Keratinocyte (primary cell): ENCODE measurements around the gene ATP6V0D1. TPM values are rescaled to one million over a fixed set of nuclear protein-coding genes. Genes with fewer than 3 reads are reported as not detected.

ENCODE experiments used
- DNase-seq: peaks from one replicate; pipeline ENCODE4 v3.0.0-alpha.2; 2011; ENCODE audit warnings: low read depth, missing footprints, low spot score
- FAIRE-seq: peaks from 2 replicates; lab custom pipeline; 2011; peaks lifted over from hg19 to GRCh38; lab: Jason Lieb, UNC
- H2AFZ ChIP-seq: 2 replicates; pipeline ENCODE4 v1.6.0; 2012; ENCODE audit warnings: low read length, control low read depth, inconsistent platforms; ENCODE audit not compliant: control insufficient read depth
- H3K27ac ChIP-seq: 2 replicates; pipeline ENCODE4 v1.5.1; 2011; ENCODE audit warnings: low read length; ENCODE audit not compliant: control insufficient read depth, insufficient read depth
- H3K27me3 ChIP-seq: 3 replicates; pipeline ENCODE4 v1.6.0; 2011; ENCODE audit warnings: low read length; ENCODE audit not compliant: control insufficient read depth, insufficient read depth; ENCODE audit errors: extremely low read depth
- H3K36me3 ChIP-seq, 2 experiments: 2 replicates in 1 of 2; 3 replicates in 1 of 2; pipeline ENCODE4 v1.5.1; 2011; ENCODE audit warnings: low read length in 2 of 2, mild to moderate bottlenecking in 1 of 2; ENCODE audit not compliant: control insufficient read depth in 2 of 2, insufficient read depth in 2 of 2; ENCODE audit errors: extremely low read depth in 1 of 2
- H3K4me1 ChIP-seq: 3 replicates; pipeline ENCODE4 v1.5.1; 2011; ENCODE audit warnings: low read length; ENCODE audit not compliant: control insufficient read depth, insufficient read depth; ENCODE audit errors: extremely low read depth
- H3K4me2 ChIP-seq: 3 replicates; pipeline ENCODE4 v1.6.0; 2011; ENCODE audit warnings: low read depth, low read length; ENCODE audit not compliant: control insufficient read depth, insufficient read depth; ENCODE audit errors: extremely low read depth
- H3K4me3 ChIP-seq, 3 experiments: fragments of 200-600 bp in 1 of 3; sonication (generic) in 1 of 3; 2 replicates in 2 of 3; 3 replicates in 1 of 3; pipeline ENCODE4 v1.5.1; 2011 to 2016; ENCODE audit warnings: low read length in 3 of 3, mild to moderate bottlenecking in 3 of 3, control low read depth in 2 of 3, inconsistent platforms in 1 of 3, low read depth in 1 of 3, mixed read lengths in 1 of 3, mixed run types in 1 of 3, moderate library complexity in 1 of 3; ENCODE audit not compliant: control insufficient read depth in 2 of 3, insufficient read depth in 2 of 3; ENCODE audit errors: extremely low read depth in 1 of 3
- H3K79me2 ChIP-seq: 2 replicates; pipeline ENCODE4 v1.6.0; 2012; ENCODE audit warnings: low read length; ENCODE audit not compliant: control insufficient read depth, insufficient read depth
- H3K9ac ChIP-seq: 3 replicates; pipeline ENCODE4 v1.6.0; 2011; ENCODE audit warnings: low read length; ENCODE audit not compliant: control insufficient read depth, insufficient read depth; ENCODE audit errors: extremely low read depth
- H3K9me1 ChIP-seq: 3 replicates; pipeline ENCODE4 v1.6.0; 2011; ENCODE audit warnings: low read length; ENCODE audit not compliant: control insufficient read depth, insufficient read depth; ENCODE audit errors: extremely low read depth
- H3K9me3 ChIP-seq: 2 replicates; pipeline ENCODE4 v1.5.1; 2012; ENCODE audit warnings: low read depth, low read length; ENCODE audit not compliant: control insufficient read depth
- H4K20me1 ChIP-seq: 3 replicates; pipeline ENCODE4 v1.6.0; 2011; ENCODE audit warnings: low read length; ENCODE audit not compliant: control insufficient read depth, insufficient read depth; ENCODE audit errors: extremely low read depth
- EZH2 ChIP-seq: IDR thresholded peaks from one replicate; pipeline ENCODE4 v1.6.1; 2012; ENCODE audit warnings: inconsistent platforms, mild to moderate bottlenecking, low read length, moderate library complexity
- dilution Hi-C: fragments of 300-500 bp; cut with MboI; formaldehyde crosslinking; loops from one replicate; pipeline ENCODE4 v1.7.0; 2020; ENCODE audit warnings: low sequenced_read_pairs; ENCODE audit not compliant: extremely low pct_ligation_motif_present
- polyA plus RNA-seq, 5 experiments: library from polyadenylated mRNA; depleted of rRNA in 3 of 5; stranded (reverse) in 3 of 5; stranded (forward) in 1 of 5; unstranded in 1 of 5; fragments of >200 nt; gene quantifications; 1 replicate in 1 of 5; 2 replicates in 3 of 5; 3 replicates in 1 of 5; pipeline versions ENCODE4 v1.2.1 to v1.2.3, GENCODE V29; 2011 to 2012; ENCODE audit warnings: missing spikeins in 2 of 5, low read depth in 1 of 5, low replicate concordance in 1 of 5
- TF ChIP-seq, protein P1 (sequence below), 3 experiments: IDR thresholded peaks in 1 of 3; conservative IDR thresholded peaks in 1 of 3; optimal IDR thresholded peaks in 1 of 3; 2 replicates in 2 of 3; 3 replicates in 1 of 3; pipeline versions ENCODE3 to v1.5.1; 2011; ENCODE audit warnings: low read length in 3 of 3, mild to moderate bottlenecking in 3 of 3, moderate library complexity in 2 of 3, control low read depth in 1 of 3, inconsistent platforms in 1 of 3; ENCODE audit not compliant: insufficient read depth in 2 of 3; ENCODE audit errors: extremely low read depth in 1 of 3

The ATP6V0D1 gene
- polyA plus RNA-seq, 1 donor (not counting 4 experiments of a cell fraction or from before 2014, with no cell fraction given), result 97.1 TPM

DNA sequence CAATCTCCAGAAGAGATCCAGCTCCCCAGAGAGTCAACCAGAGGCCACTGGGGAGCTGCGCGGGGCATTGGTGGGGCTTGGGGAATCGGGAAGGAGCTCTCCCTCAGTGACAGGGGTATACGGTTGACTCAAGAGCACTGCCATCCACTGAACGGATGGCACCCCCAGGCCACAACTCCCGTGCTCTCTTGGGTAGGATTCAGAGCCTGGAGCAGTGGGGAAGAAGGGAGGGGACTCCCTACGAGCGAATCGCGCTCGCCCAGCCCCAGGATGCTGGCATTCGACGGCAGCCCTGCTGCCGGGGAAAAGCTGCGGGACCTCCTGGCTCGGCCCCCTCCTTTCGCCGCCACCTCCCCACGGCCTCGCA is 87.2 kb downstream of the ATP6V0D1 start:
- TF ChIP-seq EZH2, result no peak
- TF ChIP-seq, protein P1, sequence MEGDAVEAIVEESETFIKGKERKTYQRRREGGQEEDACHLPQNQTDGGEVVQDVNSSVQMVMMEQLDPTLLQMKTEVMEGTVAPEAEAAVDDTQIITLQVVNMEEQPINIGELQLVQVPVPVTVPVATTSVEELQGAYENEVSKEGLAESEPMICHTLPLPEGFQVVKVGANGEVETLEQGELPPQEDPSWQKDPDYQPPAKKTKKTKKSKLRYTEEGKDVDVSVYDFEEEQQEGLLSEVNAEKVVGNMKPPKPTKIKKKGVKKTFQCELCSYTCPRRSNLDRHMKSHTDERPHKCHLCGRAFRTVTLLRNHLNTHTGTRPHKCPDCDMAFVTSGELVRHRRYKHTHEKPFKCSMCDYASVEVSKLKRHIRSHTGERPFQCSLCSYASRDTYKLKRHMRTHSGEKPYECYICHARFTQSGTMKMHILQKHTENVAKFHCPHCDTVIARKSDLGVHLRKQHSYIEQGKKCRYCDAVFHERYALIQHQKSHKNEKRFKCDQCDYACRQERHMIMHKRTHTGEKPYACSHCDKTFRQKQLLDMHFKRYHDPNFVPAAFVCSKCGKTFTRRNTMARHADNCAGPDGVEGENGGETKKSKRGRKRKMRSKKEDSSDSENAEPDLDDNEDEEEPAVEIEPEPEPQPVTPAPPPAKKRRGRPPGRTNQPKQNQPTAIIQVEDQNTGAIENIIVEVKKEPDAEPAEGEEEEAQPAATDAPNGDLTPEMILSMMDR (optimal IDR thresholded peaks at IDR 0.05 in 1 of 3, IDR thresholded peaks at IDR 0.05 in 1 of 3, conservative IDR thresholded peaks at IDR 0.05 in 1 of 3; ENCODE audit: extremely low read depth in 1 of 3, insufficient read depth in 2 of 3, low read length in 3 of 3), result no peak
- Histone ChIP-seq H3K36me3 (no peaks in the 10 kb centered on the region), H3K9me1 (no peaks in the 10 kb centered on the region), H3K9me3 (no peaks in the 10 kb centered on the region), H3K27ac (no peak overlapping the region), H3K27me3 (peaks cover 25% of the 10 kb centered on the region), H2AFZ (peak overlapping the region; percentile 33), H3K4me3 (no peak overlapping the region), H3K79me2 (no peaks in the 10 kb centered on the region), H3K9ac (peak overlapping the region; percentile 9), H3K4me1 (peaks cover 27% of the 10 kb centered on the region), H3K4me2 (peak overlapping the region; percentile 71), H4K20me1 (no peaks in the 10 kb centered on the region)
- no peak for FAIRE-seq
- dilution Hi-C loops, result no loop called here
- DNase-seq, result no peak

DNA sequence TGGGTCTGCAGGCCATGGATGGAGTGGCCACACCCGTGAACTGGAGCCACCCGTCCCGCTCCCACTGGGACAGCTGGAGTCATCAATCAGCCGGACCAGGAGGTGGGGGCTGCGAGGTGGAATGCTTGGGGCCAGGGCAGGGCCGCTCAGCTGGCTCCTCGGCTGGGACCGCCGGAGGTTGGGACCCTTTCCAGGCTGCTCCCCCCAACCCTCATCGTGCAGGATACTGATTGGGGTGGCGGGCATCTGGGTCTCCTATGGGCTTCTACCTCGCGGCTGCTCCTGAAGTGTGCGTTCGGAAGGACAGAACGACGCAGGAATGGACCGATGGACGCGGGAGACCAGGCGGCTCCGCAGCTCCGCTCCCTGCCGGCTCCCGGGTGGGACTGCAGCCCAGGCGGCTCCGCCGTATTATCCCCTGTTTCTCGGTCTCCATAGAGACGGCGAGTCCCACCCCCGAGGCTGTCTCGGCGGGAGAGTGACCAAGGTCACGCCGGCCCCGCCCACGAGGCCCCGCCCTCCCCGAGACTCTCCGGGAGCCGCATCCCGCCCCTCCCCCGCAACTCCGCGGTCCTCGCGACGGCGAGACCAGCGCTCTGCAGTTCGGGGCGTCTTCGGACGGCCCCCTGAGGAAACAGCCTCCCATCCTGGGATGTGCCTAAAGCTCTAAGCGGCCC is 87.7 kb downstream of the ATP6V0D1 start, which contains the start of gene TPPP3:
Gene TPPP3 (minus strand): TSS at position 388 of the 677 bp plus-strand sequence. CDS start 2,387 bp downstream, outside the sequence.
- Histone ChIP-seq H3K9me1 (no peaks in the 10 kb centered on the region), H3K4me2 (peak within 1 kb of the TSS; percentile 71), H3K79me2 (no peaks in the 10 kb centered on the region), H3K27me3 (peaks cover 25% of the 10 kb centered on the region), H4K20me1 (no peaks in the 10 kb centered on the region), H3K4me3 (no peak within 1 kb of the TSS), H3K36me3 (no peaks in the 10 kb centered on the region), H2AFZ (peak within 1 kb of the TSS; percentile 33), H3K4me1 (peaks cover 26% of the 10 kb centered on the region), H3K9ac (peak within 1 kb of the TSS; percentile 22), H3K9me3 (no peaks in the 10 kb centered on the region), H3K27ac (no peak within 1 kb of the TSS)
- TF ChIP-seq, protein P1 (optimal IDR thresholded peaks at IDR 0.05 in 1 of 3, IDR thresholded peaks at IDR 0.05 in 1 of 3, conservative IDR thresholded peaks at IDR 0.05 in 1 of 3; ENCODE audit: extremely low read depth in 1 of 3, insufficient read depth in 2 of 3, low read length in 3 of 3), result peak; percentile 54 to 73 (median 56)
- TF ChIP-seq EZH2, result no peak
- DNase-seq (no peak), FAIRE-seq (no peak)
- dilution Hi-C loops, result no loop called here
